Measurements from ENCODE around the gene SH3BP5. TPM values are rescaled to one million over a fixed set of nuclear protein-coding genes. Genes with fewer than 3 reads are reported as not detected.
A peak's percentile ranks its signal among the peaks of the same experiment; 100 is the strongest.
"Not testable (repeated sequence)": the region's sequence is repeated elsewhere in the genome, so short reads cannot be mapped to it uniquely, and the experiment has no call there.

Gene SH3BP5
- total RNA-seq, 1 experiment from 2014 or later, result 0.82 TPM

DNA sequence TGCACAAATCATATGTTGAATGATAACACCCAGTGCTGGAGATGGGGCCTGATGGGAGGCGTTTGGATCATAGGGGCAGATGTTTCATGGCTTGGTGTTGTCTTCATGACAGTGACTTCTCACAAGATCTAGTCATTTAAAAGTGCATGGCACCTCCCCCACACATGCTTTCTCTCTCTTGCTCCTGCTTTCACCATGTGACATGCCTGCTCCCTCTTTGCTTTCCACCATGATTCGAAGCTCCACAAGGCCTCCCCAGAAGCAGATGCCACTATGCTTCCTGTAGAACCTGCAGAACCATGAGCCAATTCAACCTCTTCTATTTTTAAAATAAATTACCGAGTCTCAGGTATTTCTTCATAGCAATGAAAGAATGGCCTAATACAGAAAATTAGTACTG lies 17.8 kb upstream of the SH3BP5 start:
- Histone ChIP-seq H2AFZ (ENCODE audit: low read length) (no peak overlapping the region), H3K36me3 (ENCODE audit: insufficient read depth, low read length) (no peaks in the 10 kb centered on the region), H3K9me2 (replicated peaks; ENCODE audit: insufficient read depth, low read length) (no peaks in the 10 kb centered on the region), H3K4me3 (ENCODE audit: low read length) (no peak overlapping the region), H4K20me1 (ENCODE audit: insufficient read depth, low read depth, low read length) (no peaks in the 10 kb centered on the region), H3K9me3 (ENCODE audit: low read length) (no peaks in the 10 kb centered on the region), H3K9ac (ENCODE audit: low read length) (no peak overlapping the region), H3K27me3 (ENCODE audit: low read length) (no peaks in the 10 kb centered on the region), H3K27ac (ENCODE audit: low read length) (no peak overlapping the region), H3K79me2 (ENCODE audit: low read length) (no peaks in the 10 kb centered on the region), H3K4me1 (ENCODE audit: low read length) (peaks cover 10% of the 10 kb centered on the region), H3K4me2 (ENCODE audit: low read depth, low read length, poor library complexity, severe bottlenecking) (no peak overlapping the region)
- no peak for DNase-seq

DNA sequence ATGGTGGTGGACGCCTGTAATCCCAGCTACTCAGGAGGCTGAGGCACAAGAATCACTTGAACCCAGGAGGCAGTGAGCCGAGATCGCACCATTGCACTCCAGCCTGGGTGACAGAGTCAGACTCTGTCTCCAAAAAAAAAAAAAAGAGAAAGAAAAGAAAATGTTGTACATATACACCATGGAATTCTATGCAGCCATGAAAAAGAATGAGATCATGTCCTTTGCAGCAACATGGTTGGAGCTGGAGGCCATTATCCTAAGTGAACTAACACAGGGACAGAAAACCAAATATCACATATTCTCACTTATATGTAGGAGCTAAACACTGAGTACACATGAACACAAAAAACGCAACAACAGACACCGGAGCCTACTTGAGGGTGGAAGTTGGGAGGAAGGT lies 17.1 kb upstream of the SH3BP5 start:
- H3K4me3 ChIP-seq (ENCODE audit: low read length); H3K27ac ChIP-seq (ENCODE audit: low read length); H2AFZ ChIP-seq (ENCODE audit: low read length); H3K9me2 ChIP-seq (replicated peaks; ENCODE audit: insufficient read depth, low read length); H3K4me2 ChIP-seq (ENCODE audit: low read depth, low read length, poor library complexity, severe bottlenecking); H4K20me1 ChIP-seq (ENCODE audit: insufficient read depth, low read depth, low read length); H3K9me3 ChIP-seq (ENCODE audit: low read length); H3K27me3 ChIP-seq (ENCODE audit: low read length); H3K79me2 ChIP-seq (ENCODE audit: low read length); DNase-seq; H3K9ac ChIP-seq (ENCODE audit: low read length); H3K36me3 ChIP-seq (ENCODE audit: insufficient read depth, low read length): not testable (repeated sequence)
- H3K4me1 ChIP-seq (ENCODE audit: low read length), result peaks cover 16% of the 10 kb centered on the region

DNA sequence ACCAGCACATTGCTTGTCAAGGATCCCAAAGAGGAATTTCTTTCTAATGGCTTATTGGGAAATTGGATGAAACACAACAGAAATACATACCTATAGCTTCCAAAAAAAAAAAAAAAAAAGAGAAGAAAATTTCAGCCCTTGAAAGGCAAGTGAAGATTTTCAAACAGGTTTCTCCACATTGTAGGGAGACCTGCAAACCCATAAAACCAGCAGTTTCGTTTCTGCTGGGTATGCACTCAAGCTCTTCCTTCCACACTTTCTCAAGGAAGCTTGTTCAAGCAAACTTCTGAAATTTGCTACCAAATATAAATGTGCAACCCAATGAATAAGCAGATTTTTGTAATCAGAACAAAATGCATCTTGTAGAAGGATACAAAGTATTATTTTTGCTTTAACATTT lies 15.9 kb upstream of the SH3BP5 start:
- no peak overlapping the region for H3K4me2 ChIP-seq (ENCODE audit: low read depth, low read length, poor library complexity, severe bottlenecking)
- no peaks in the 10 kb centered on the region for H3K9me3 ChIP-seq (ENCODE audit: low read length)
- no peak overlapping the region for H3K4me3 ChIP-seq (ENCODE audit: low read length)
- no peak overlapping the region for H3K9ac ChIP-seq (ENCODE audit: low read length)
- H3K27ac ChIP-seq (ENCODE audit: low read length), result no peak overlapping the region
- peaks cover 17% of the 10 kb centered on the region for H3K4me1 ChIP-seq (ENCODE audit: low read length)
- H3K36me3 ChIP-seq (ENCODE audit: insufficient read depth, low read length), result no peaks in the 10 kb centered on the region
- H3K79me2 ChIP-seq (ENCODE audit: low read length), result no peaks in the 10 kb centered on the region
- no peak overlapping the region for H2AFZ ChIP-seq (ENCODE audit: low read length)
- no peaks in the 10 kb centered on the region for H3K27me3 ChIP-seq (ENCODE audit: low read length)
- no peaks in the 10 kb centered on the region for H3K9me2 ChIP-seq (replicated peaks; ENCODE audit: insufficient read depth, low read length)
- DNase-seq, result no peak
- no peaks in the 10 kb centered on the region for H4K20me1 ChIP-seq (ENCODE audit: insufficient read depth, low read depth, low read length)

DNA sequence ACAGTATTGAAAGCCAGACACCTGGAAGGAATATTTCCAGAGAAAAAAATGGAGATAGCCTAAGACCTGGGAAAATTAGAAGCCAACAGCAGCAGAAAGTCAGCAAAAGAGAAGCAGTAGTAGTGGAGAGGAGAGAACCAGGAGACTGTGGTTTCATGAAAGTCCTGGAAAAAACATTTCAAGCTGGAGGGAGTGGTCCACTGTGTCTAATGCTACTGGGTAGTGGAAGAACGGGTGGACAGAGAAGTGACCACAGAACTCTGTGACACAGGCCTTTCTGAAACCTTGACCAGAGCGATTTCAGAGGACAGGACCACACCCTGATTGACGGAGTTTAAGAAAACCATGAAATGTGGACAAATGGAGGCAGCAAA lies 15.3 kb upstream of the SH3BP5 start:
- DNase-seq, result no peak
- no peaks in the 10 kb centered on the region for H4K20me1 ChIP-seq (ENCODE audit: insufficient read depth, low read depth, low read length)
- H3K4me3 ChIP-seq (ENCODE audit: low read length), result no peak overlapping the region
- H3K9me2 ChIP-seq (replicated peaks; ENCODE audit: insufficient read depth, low read length), result no peaks in the 10 kb centered on the region
- peaks cover 22% of the 10 kb centered on the region for H3K4me1 ChIP-seq (ENCODE audit: low read length)
- H3K27ac ChIP-seq (ENCODE audit: low read length), result no peak overlapping the region
- no peak overlapping the region for H3K9ac ChIP-seq (ENCODE audit: low read length)
- no peaks in the 10 kb centered on the region for H3K9me3 ChIP-seq (ENCODE audit: low read length)
- no peaks in the 10 kb centered on the region for H3K79me2 ChIP-seq (ENCODE audit: low read length)
- no peak overlapping the region for H3K4me2 ChIP-seq (ENCODE audit: low read depth, low read length, poor library complexity, severe bottlenecking)
- H3K36me3 ChIP-seq (ENCODE audit: insufficient read depth, low read length), result no peaks in the 10 kb centered on the region
- H3K27me3 ChIP-seq (ENCODE audit: low read length), result no peaks in the 10 kb centered on the region
- no peak overlapping the region for H2AFZ ChIP-seq (ENCODE audit: low read length)

DNA sequence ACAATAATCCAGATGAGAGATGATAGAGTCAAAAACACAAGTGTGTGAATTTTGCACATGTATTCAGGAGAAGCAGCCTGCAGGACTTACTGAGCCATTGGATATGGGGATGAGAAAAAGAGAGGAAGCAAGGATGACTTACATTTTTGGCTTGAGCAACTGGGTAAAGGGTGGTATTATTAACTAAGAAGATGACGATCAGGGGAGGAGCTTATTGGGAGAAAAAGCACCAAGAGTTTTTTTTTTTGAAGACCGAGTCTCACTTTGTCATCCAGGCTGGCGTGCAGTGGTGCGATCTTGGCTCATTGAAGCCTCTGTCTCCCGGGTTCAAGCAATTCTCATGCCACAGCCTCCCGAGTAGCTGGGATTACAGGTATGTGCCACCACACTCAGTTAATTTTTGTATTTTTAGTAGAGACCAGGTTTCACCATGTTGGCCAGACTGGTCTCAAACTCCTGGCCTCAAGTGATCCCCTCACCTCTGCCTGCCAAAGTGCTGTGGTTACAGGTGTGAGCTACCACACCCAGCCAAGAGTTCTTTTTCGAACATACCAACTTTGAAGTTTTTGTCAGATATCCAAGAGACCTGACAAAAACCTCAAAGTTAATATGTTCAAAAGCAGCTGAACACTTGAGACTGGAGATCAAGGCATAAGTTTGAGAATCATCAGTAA lies 14.8 kb upstream of the SH3BP5 start:
- H3K4me2 ChIP-seq (ENCODE audit: low read depth, low read length, poor library complexity, severe bottlenecking), result no peak overlapping the region
- no peaks in the 10 kb centered on the region for H3K36me3 ChIP-seq (ENCODE audit: insufficient read depth, low read length)
- no peaks in the 10 kb centered on the region for H3K27me3 ChIP-seq (ENCODE audit: low read length)
- no peak overlapping the region for H2AFZ ChIP-seq (ENCODE audit: low read length)
- H3K4me1 ChIP-seq (ENCODE audit: low read length), result peaks cover 27% of the 10 kb centered on the region
- H3K79me2 ChIP-seq (ENCODE audit: low read length), result no peaks in the 10 kb centered on the region
- no peaks in the 10 kb centered on the region for H4K20me1 ChIP-seq (ENCODE audit: insufficient read depth, low read depth, low read length)
- no peaks in the 10 kb centered on the region for H3K9me2 ChIP-seq (replicated peaks; ENCODE audit: insufficient read depth, low read length)
- no peak overlapping the region for H3K4me3 ChIP-seq (ENCODE audit: low read length)
- no peaks in the 10 kb centered on the region for H3K9me3 ChIP-seq (ENCODE audit: low read length)
- no peak overlapping the region for H3K27ac ChIP-seq (ENCODE audit: low read length)
- no peak for DNase-seq
- no peak overlapping the region for H3K9ac ChIP-seq (ENCODE audit: low read length)

DNA sequence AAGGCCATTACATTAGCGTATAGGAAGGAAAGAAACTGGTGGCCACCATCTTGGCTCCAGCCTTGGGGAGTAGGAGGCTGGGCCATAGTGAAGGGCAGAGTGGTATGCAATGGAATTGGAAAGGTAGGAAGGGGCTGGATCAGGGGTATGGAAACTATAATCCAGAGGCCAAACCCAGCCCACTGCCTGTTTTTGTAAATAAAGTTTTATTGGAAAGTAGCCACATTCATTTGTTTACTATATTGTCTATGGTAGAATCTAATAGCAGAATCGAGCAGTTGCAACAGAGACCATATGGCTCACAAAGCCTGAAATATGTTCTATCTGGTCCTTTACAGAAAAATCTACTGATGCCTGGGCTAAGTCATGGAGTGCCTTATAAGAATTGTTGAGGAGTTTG lies 14.1 kb upstream of the SH3BP5 start:
- H2AFZ ChIP-seq (ENCODE audit: low read length), result no peak overlapping the region
- H4K20me1 ChIP-seq (ENCODE audit: insufficient read depth, low read depth, low read length), result no peaks in the 10 kb centered on the region
- no peaks in the 10 kb centered on the region for H3K79me2 ChIP-seq (ENCODE audit: low read length)
- no peak overlapping the region for H3K4me2 ChIP-seq (ENCODE audit: low read depth, low read length, poor library complexity, severe bottlenecking)
- no peak overlapping the region for H3K4me3 ChIP-seq (ENCODE audit: low read length)
- H3K9me2 ChIP-seq (replicated peaks; ENCODE audit: insufficient read depth, low read length), result no peaks in the 10 kb centered on the region
- no peaks in the 10 kb centered on the region for H3K36me3 ChIP-seq (ENCODE audit: insufficient read depth, low read length)
- H3K9ac ChIP-seq (ENCODE audit: low read length), result no peak overlapping the region
- DNase-seq, result no peak
- H3K27ac ChIP-seq (ENCODE audit: low read length), result no peak overlapping the region
- peaks cover 31% of the 10 kb centered on the region for H3K4me1 ChIP-seq (ENCODE audit: low read length)
- no peaks in the 10 kb centered on the region for H3K9me3 ChIP-seq (ENCODE audit: low read length)
- no peaks in the 10 kb centered on the region for H3K27me3 ChIP-seq (ENCODE audit: low read length)

DNA sequence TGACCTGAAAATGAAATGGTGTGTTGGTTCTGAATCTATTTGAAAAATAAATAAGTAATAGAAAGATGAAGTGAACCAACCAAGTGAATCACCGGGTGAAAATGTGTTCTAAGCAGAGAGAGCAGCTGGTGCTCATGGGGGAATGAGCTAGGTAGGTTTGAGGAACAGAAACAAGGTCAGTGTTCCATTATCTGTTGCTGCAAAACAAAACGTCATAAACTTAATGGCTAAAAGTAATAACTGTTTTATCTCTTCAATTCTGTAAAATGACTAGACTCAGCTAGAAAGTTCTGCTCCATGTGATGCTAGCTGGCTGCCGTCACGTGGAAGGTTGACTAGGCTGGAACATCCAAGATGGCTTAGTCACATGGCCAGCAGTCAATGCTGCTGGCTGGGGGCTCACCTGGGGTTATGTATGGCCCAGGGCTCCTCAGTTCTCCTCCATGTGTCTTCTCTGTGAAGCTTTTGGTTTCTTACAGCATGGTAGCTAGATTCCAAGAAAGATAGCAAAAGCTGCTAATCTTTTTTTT lies 13.3 kb upstream of the SH3BP5 start:
- H3K27ac ChIP-seq (ENCODE audit: low read length), result peak overlapping the region; percentile 47
- peaks cover 31% of the 10 kb centered on the region for H3K4me1 ChIP-seq (ENCODE audit: low read length)
- peak; percentile 72 for DNase-seq
- H3K9ac ChIP-seq (ENCODE audit: low read length), result no peak overlapping the region
- peak overlapping the region; percentile 44 for H3K4me2 ChIP-seq (ENCODE audit: low read depth, low read length, poor library complexity, severe bottlenecking)
- no peak overlapping the region for H2AFZ ChIP-seq (ENCODE audit: low read length)
- H3K27me3 ChIP-seq (ENCODE audit: low read length), result no peaks in the 10 kb centered on the region
- no peaks in the 10 kb centered on the region for H3K36me3 ChIP-seq (ENCODE audit: insufficient read depth, low read length)
- no peaks in the 10 kb centered on the region for H3K9me2 ChIP-seq (replicated peaks; ENCODE audit: insufficient read depth, low read length)
- no peaks in the 10 kb centered on the region for H3K79me2 ChIP-seq (ENCODE audit: low read length)
- no peak overlapping the region for H3K4me3 ChIP-seq (ENCODE audit: low read length)
- H4K20me1 ChIP-seq (ENCODE audit: insufficient read depth, low read depth, low read length), result no peaks in the 10 kb centered on the region
- no peaks in the 10 kb centered on the region for H3K9me3 ChIP-seq (ENCODE audit: low read length)

DNA sequence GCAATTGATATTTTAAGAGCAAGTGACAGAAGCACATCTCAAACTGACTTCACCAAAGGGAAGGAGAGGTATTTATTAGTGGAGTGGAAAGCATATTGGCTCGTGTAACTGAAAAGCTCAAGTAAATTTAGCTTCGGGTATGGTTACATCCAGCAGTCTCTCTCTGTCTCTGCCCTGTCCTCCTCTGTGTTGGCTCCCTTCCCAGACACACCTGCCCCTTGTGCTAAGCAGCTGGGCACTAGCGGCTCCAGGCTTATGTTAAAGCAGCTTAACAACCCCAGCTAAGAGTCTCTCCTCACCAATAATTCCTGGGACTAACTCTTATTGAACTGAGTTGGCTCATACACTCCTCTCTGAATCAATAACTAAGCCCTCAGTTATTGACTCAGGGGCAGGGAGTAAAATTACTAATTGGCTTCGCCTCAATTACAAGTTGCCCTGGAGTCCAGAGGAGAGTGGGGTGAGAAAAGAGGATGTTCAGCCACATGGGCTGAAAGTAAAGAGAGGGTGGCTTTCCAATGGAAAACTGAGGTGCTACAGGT lies 12.8 kb upstream of the SH3BP5 start:
- 0 out of 2 replicates have a peak overlapping the region, but pooled peaks have one; percentile 20 for H2AFZ ChIP-seq (ENCODE audit: low read length)
- peaks cover 31% of the 10 kb centered on the region for H3K4me1 ChIP-seq (ENCODE audit: low read length)
- H3K4me3 ChIP-seq (ENCODE audit: low read length), result no peak overlapping the region
- no peaks in the 10 kb centered on the region for H3K9me2 ChIP-seq (replicated peaks; ENCODE audit: insufficient read depth, low read length)
- no peaks in the 10 kb centered on the region for H3K27me3 ChIP-seq (ENCODE audit: low read length)
- no peaks in the 10 kb centered on the region for H3K9me3 ChIP-seq (ENCODE audit: low read length)
- no peak overlapping the region for H3K9ac ChIP-seq (ENCODE audit: low read length)
- no peak for DNase-seq
- H3K27ac ChIP-seq (ENCODE audit: low read length), result peak overlapping the region; percentile 47
- peak overlapping the region; percentile 44 for H3K4me2 ChIP-seq (ENCODE audit: low read depth, low read length, poor library complexity, severe bottlenecking)
- no peaks in the 10 kb centered on the region for H3K79me2 ChIP-seq (ENCODE audit: low read length)
- H4K20me1 ChIP-seq (ENCODE audit: insufficient read depth, low read depth, low read length), result no peaks in the 10 kb centered on the region
- no peaks in the 10 kb centered on the region for H3K36me3 ChIP-seq (ENCODE audit: insufficient read depth, low read length)
